H9 (cell line): ENCODE results near the gene THEMIS. TPM values are rescaled to one million over a fixed set of nuclear protein-coding genes. Genes with fewer than 3 reads are reported as not detected.

Experiments
- DNase-seq: peaks from one replicate; pipeline ENCODE4 v3.0.0-alpha.2; 2017
- H2AFZ ChIP-seq: one replicate; pipeline ENCODE4 v1.6.1; 2013; ENCODE audit warnings: mild to moderate bottlenecking, low read length, control low read depth, moderate library complexity
- H2AK5ac ChIP-seq: 2 replicates; pipeline ENCODE4 v1.6.1; 2013; ENCODE audit warnings: low read length, control low read depth, mixed read lengths; ENCODE audit not compliant: insufficient read length
- H2BK120ac ChIP-seq: one replicate; pipeline ENCODE4 v1.6.1; 2013; ENCODE audit warnings: low read depth, mild to moderate bottlenecking, low read length, control low read depth, inconsistent platforms; ENCODE audit not compliant: poor library complexity, severe bottlenecking
- H2BK12ac ChIP-seq: 2 replicates; pipeline ENCODE4 v1.6.1; 2013; ENCODE audit warnings: low read length, control low read depth, mixed read lengths, low read depth; ENCODE audit not compliant: insufficient read length
- H2BK15ac ChIP-seq: 2 replicates; pipeline ENCODE4 v1.6.1; 2013; ENCODE audit warnings: low read depth, low read length, control low read depth
- H2BK20ac ChIP-seq: one replicate; pipeline ENCODE4 v1.6.1; 2013; ENCODE audit warnings: low read depth, mild to moderate bottlenecking, low read length, control low read depth, inconsistent platforms; ENCODE audit not compliant: poor library complexity, severe bottlenecking
- H2BK5ac ChIP-seq: 2 replicates; pipeline ENCODE4 v1.6.1; 2013; ENCODE audit warnings: low read length, control low read depth, mixed read lengths; ENCODE audit not compliant: insufficient read length
- H3K14ac ChIP-seq: 2 replicates; pipeline ENCODE4 v1.6.1; 2013; ENCODE audit warnings: low read length, control low read depth; ENCODE audit not compliant: insufficient read depth
- H3K18ac ChIP-seq: 2 replicates; pipeline ENCODE4 v1.6.1; 2013; ENCODE audit warnings: low read depth, mild to moderate bottlenecking, mixed read lengths, low read length, control low read depth; ENCODE audit not compliant: insufficient read length
- H3K23ac ChIP-seq: 2 replicates; pipeline ENCODE4 v1.6.1; 2013; ENCODE audit warnings: low read length, control low read depth, mixed read lengths, low read depth; ENCODE audit not compliant: insufficient read length
- H3K23me2 ChIP-seq: 2 replicates; pipeline ENCODE4 v1.6.1; 2013; ENCODE audit warnings: low read depth, mild to moderate bottlenecking, mixed read lengths, low read length, control low read depth; ENCODE audit not compliant: insufficient read length, poor library complexity, severe bottlenecking
- H3K27ac ChIP-seq: 2 replicates; pipeline ENCODE4 v1.5.1; 2013; ENCODE audit warnings: low read length, control low read depth, mixed read lengths, low read depth; ENCODE audit not compliant: insufficient read length
- H3K27me3 ChIP-seq: 2 replicates; pipeline ENCODE4 v1.6.1; 2013; ENCODE audit warnings: low read length, control low read depth, inconsistent platforms; ENCODE audit not compliant: insufficient read depth
- H3K4ac ChIP-seq: 2 replicates; pipeline ENCODE4 v1.6.1; 2013; ENCODE audit warnings: low read depth, mild to moderate bottlenecking, control low read depth, inconsistent platforms, low read length, moderate library complexity
- H3K4me1 ChIP-seq: 2 replicates; pipeline ENCODE4 v1.6.1; 2013; ENCODE audit warnings: low read length, control low read depth, inconsistent platforms; ENCODE audit not compliant: insufficient read depth
- H3K4me2 ChIP-seq: 2 replicates; pipeline ENCODE4 v1.6.1; 2013; ENCODE audit warnings: low read length, control low read depth, mixed read lengths; ENCODE audit not compliant: insufficient read length, insufficient read depth
- H3K56ac ChIP-seq: 2 replicates; pipeline ENCODE4 v1.6.1; 2013; ENCODE audit warnings: low read depth, mild to moderate bottlenecking, mixed read lengths, low read length, control low read depth; ENCODE audit not compliant: insufficient read length
- H3K79me1 ChIP-seq: 2 replicates; pipeline ENCODE4 v1.6.1; 2013; ENCODE audit warnings: low read depth, mild to moderate bottlenecking, moderate library complexity, low read length, control low read depth, inconsistent platforms; ENCODE audit not compliant: insufficient read depth, poor library complexity, severe bottlenecking
- H3K79me2 ChIP-seq: 2 replicates; pipeline ENCODE4 v1.6.1; 2013; ENCODE audit warnings: low read length, control low read depth, inconsistent platforms; ENCODE audit not compliant: insufficient read depth
- H3K9ac ChIP-seq: 2 replicates; pipeline ENCODE4 v1.6.1; 2013; ENCODE audit warnings: low read length, control low read depth, mixed read lengths; ENCODE audit not compliant: insufficient read length; ENCODE audit errors: extremely low read depth
- H3K9me3 ChIP-seq: one replicate; pipeline ENCODE4 v1.6.1; 2013; ENCODE audit warnings: low read depth, low read length, inconsistent platforms; ENCODE audit not compliant: control insufficient read depth
- H3T11ph ChIP-seq: one replicate; pipeline ENCODE4 v1.6.1; 2013; ENCODE audit warnings: mild to moderate bottlenecking, low read length, control low read depth, inconsistent platforms
- H4K20me1 ChIP-seq: one replicate; pipeline ENCODE4 v1.6.1; 2013; ENCODE audit not compliant: control insufficient read depth, insufficient read length, insufficient read depth
- H4K5ac ChIP-seq: 2 replicates; pipeline ENCODE4 v1.6.1; 2013; ENCODE audit warnings: low read depth, mild to moderate bottlenecking, mixed read lengths, low read length, control low read depth; ENCODE audit not compliant: insufficient read length
- H4K8ac ChIP-seq: replicated peaks from 2 replicates; pipeline ENCODE4 v1.6.1; 2013; ENCODE audit warnings: low read length, control low read depth, mixed read lengths, low read depth; ENCODE audit not compliant: insufficient read length
- H4K91ac ChIP-seq: 2 replicates; pipeline ENCODE4 v1.6.1; 2013; ENCODE audit warnings: low read depth, mild to moderate bottlenecking, moderate library complexity, mixed read lengths, low read length, control low read depth; ENCODE audit not compliant: insufficient read length
- H3K27ac Mint-ChIP-seq, 3 experiments: 2 replicates in 2 of 3; 3 replicates in 1 of 3; pipeline ENCODE4 v1.8.0; 2020 to 2021; ENCODE audit warnings: mixed read lengths in 3 of 3, mild to moderate bottlenecking in 1 of 3, moderate library complexity in 1 of 3
- H3K27me3 Mint-ChIP-seq: 2 replicates; pipeline ENCODE4 v1.8.0; 2021; ENCODE audit warnings: low read depth, mild to moderate bottlenecking, moderate library complexity, mixed read lengths
- H3K36me3 Mint-ChIP-seq, 3 experiments: 2 replicates in 2 of 3; 3 replicates in 1 of 3; pipeline ENCODE4 v1.8.0; 2020 to 2021; ENCODE audit warnings: low read depth in 3 of 3, mixed read lengths in 3 of 3; ENCODE audit not compliant: insufficient read depth in 1 of 3
- H3K4me1 Mint-ChIP-seq, 2 experiments: 2 replicates each; pipeline ENCODE4 v1.8.0; 2020; ENCODE audit warnings: mixed read lengths in 2 of 2
- H3K4me3 Mint-ChIP-seq, 2 experiments: 2 replicates in 1 of 2; 3 replicates in 1 of 2; pipeline ENCODE4 v1.8.0; 2020 to 2021; ENCODE audit warnings: mild to moderate bottlenecking in 2 of 2, mixed read lengths in 2 of 2, moderate library complexity in 1 of 2
- H3K9me3 Mint-ChIP-seq, 2 experiments: 2 replicates in 1 of 2; 3 replicates in 1 of 2; pipeline ENCODE4 v1.8.0; 2020; ENCODE audit warnings: mild to moderate bottlenecking in 2 of 2, mixed read lengths in 2 of 2, moderate library complexity in 1 of 2
- total RNA-seq: library from RNA; stranded (reverse); gene quantifications from 2 replicates; pipeline ENCODE4 v1.2.1, GENCODE V29; 2021
- TF ChIP-seq, protein P1 (sequence below): fragments of 200-600 bp; sonication (generic); conservative IDR thresholded peaks from 3 replicates; pipeline ENCODE4 v1.8.0; 2021; ENCODE audit warnings: antibody characterized with exemption, mild to moderate bottlenecking

Gene THEMIS
- total RNA-seq, 1 experiment from 2014 or later = not detected

DNA sequence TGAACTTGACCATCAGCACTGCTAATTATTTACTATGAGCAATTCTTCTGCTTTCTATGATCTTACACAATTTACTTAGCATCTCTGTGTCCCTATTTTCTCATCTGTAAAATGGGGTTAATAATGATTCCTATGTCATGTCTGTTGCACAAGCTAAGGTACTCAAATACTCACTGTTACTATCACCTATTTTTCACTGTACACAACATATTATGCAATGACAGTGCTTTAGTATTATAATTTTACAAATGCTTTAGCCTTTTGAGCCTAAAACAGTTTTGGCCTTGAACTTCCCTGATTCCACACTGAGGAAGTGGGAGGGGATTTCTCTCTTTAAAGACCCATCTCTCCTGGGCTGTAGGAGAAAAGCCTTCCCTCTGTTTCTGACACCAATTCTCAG is 36.9 kb upstream of the THEMIS start:
- no peaks in the 10 kb centered on the region for H3K79me2 ChIP-seq
- no peak overlapping the region for H2BK12ac ChIP-seq
- no peaks in the 10 kb centered on the region for H3K4me1 ChIP-seq
- H3K27ac ChIP-seq = no peak overlapping the region
- H3K27ac Mint-ChIP-seq = no peak overlapping the region
- no peak overlapping the region for H2BK15ac ChIP-seq
- no peak overlapping the region for H4K8ac ChIP-seq
- no peak overlapping the region for H3K56ac ChIP-seq
- no peak overlapping the region for H3K4me2 ChIP-seq
- H3K18ac ChIP-seq = no peak overlapping the region
- H2BK120ac ChIP-seq = no peak overlapping the region
- no peak overlapping the region for H2BK5ac ChIP-seq
- TF ChIP-seq, protein P1, sequence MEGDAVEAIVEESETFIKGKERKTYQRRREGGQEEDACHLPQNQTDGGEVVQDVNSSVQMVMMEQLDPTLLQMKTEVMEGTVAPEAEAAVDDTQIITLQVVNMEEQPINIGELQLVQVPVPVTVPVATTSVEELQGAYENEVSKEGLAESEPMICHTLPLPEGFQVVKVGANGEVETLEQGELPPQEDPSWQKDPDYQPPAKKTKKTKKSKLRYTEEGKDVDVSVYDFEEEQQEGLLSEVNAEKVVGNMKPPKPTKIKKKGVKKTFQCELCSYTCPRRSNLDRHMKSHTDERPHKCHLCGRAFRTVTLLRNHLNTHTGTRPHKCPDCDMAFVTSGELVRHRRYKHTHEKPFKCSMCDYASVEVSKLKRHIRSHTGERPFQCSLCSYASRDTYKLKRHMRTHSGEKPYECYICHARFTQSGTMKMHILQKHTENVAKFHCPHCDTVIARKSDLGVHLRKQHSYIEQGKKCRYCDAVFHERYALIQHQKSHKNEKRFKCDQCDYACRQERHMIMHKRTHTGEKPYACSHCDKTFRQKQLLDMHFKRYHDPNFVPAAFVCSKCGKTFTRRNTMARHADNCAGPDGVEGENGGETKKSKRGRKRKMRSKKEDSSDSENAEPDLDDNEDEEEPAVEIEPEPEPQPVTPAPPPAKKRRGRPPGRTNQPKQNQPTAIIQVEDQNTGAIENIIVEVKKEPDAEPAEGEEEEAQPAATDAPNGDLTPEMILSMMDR = no peak
- no peaks in the 10 kb centered on the region for H4K20me1 ChIP-seq
- H3K9ac ChIP-seq = no peak overlapping the region
- H3K27me3 Mint-ChIP-seq = no peaks in the 10 kb centered on the region
- H3K9me3 ChIP-seq = peaks cover 4% of the 10 kb centered on the region
- 0 out of 4 replicates have a peak, but pooled peaks cover 0 to 2% of the 10 kb centered on the region in 2 experiments for H3K4me1 Mint-ChIP-seq
- peaks cover 7 to 8% of the 10 kb centered on the region in 2 experiments for H3K9me3 Mint-ChIP-seq
- H3K79me1 ChIP-seq = no peaks in the 10 kb centered on the region
- H2AK5ac ChIP-seq = no peak overlapping the region
- no peaks in the 10 kb centered on the region for H3K23me2 ChIP-seq
- DNase-seq = no peak
- no peak overlapping the region for H3K14ac ChIP-seq
- H4K91ac ChIP-seq = no peak overlapping the region
- no peak overlapping the region for H2AFZ ChIP-seq
- H3K4me3 Mint-ChIP-seq = no peak overlapping the region
- H3K4ac ChIP-seq = no peak overlapping the region
- peaks cover 0 to 8% (median 6%) of the 10 kb centered on the region in 3 experiments; a peak in 4 of 7 replicates for H3K36me3 Mint-ChIP-seq
- H3T11ph ChIP-seq = no peak overlapping the region
- H3K23ac ChIP-seq = no peak overlapping the region
- H4K5ac ChIP-seq = no peak overlapping the region
- H3K27me3 ChIP-seq = no peaks in the 10 kb centered on the region
- no peak overlapping the region for H2BK20ac ChIP-seq
